ENCODE data around the gene NFAM1. TPM values are rescaled to one million over a fixed set of nuclear protein-coding genes. Genes with fewer than 3 reads are reported as not detected.
A peak's percentile ranks its signal among the peaks of the same experiment; 100 is the strongest.

NFAM1 gene
- total and polyA plus RNA-seq, 2 of the 13 experiments (the other 11 are each of a cell fraction or from before 2014, with no cell fraction given), result 0.03 TPM; not detected in 1

DNA sequence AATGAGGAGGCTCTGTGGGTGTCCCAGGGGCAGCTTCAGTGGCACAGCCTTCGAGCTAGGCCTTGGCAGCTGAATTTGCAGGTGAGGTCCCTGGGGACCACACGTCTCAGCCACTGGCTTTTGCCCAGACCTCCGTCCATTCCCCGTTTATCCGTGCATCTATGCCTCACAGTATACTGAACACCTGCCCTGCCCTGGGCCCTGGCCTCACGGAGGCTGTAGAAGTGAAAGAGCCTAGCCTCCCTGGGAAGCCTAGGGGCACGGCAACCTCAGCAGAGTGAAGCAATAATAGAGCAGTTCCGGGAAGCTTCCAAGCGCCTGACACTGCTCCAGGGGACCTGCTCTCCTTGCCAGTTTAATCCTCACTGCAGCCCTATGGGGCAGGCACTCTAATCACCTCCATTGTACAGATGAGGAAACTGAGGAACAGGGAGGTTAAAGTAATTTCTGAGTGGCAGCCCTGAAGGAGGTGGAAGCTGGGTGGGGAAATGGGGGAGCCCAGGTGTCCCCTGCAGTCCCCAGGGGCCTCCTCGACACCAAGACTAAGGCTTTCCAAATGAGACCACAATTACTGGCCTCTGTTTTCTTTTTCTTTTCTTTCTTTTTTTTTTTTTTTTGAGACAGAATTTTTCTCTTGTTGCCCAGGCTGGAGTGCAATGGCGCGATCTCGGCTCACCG, 2.7 kb upstream of the NFAM1 start:
- FAIRE-seq (no peak), DNase-seq (ENCODE audit: low spot score) (no peak), ATAC-seq (no peak)
- H3K4me2 ChIP-seq (ENCODE audit: low read depth, low read length), result peak overlapping the region; percentile 23; the same call in 1 of the 2 replicates
- H3K9ac ChIP-seq (ENCODE audit: insufficient read depth, low read depth, low read length), result no peak overlapping the region
- H2AFZ ChIP-seq (ENCODE audit: low read length), result no peak overlapping the region
- H3K36me3 ChIP-seq (replicated peaks in 1 of 2; ENCODE audit: control insufficient read depth in 1 of 2, insufficient read depth in 2 of 2, low read length in 2 of 2), result no peaks in the 10 kb centered on the region
- no peak overlapping the region for H3K4me3 ChIP-seq (replicated peaks in 1 of 3; ENCODE audit: insufficient read depth in 1 of 3, low read depth in 2 of 3, low read length in 3 of 3)
- H3K27ac ChIP-seq (ENCODE audit: extremely low read length, insufficient read depth, low read length), result no peak overlapping the region
- peaks cover 8 to 71% of the 10 kb centered on the region in 2 experiments for H3K27me3 ChIP-seq (ENCODE audit: control insufficient read depth in 1 of 2, insufficient read depth in 2 of 2, low read length in 2 of 2)
- H3K79me2 ChIP-seq (ENCODE audit: insufficient read depth, low read length), result no peaks in the 10 kb centered on the region
- WGBS (ENCODE audit: low lambda C conversion rate), result 37% methylated on average over 13 of the region's 14 CpGs
- in situ Hi-C loops (cut with HindIII; ENCODE audit: extremely low pct_ligation_motif_present, low pct_unique_long_range_greater_than_20kb) (loop anchor here (25.0 kb wide), 1 partner anchor 473 kb away; the partner anchor contains the start of genes SEPTIN3 and SMIM45), intact Hi-C loops (cut with micrococcal nuclease; ENCODE audit: unreplicated experiment) (loop anchor here (5.0 kb wide), 1 partner anchor 63 kb away; no protein-coding TSS in a partner anchor)
- BruUV-seq (replicated peaks), result no TSS peak
- no peaks in the 10 kb centered on the region for H4K20me1 ChIP-seq (ENCODE audit: insufficient read depth, low read length)
- no peaks in the 10 kb centered on the region for H3K9me3 ChIP-seq (ENCODE audit: low read length)
- ChIA-PET POLR2A (no interaction called here), CTCF (ENCODE audit: low intra/inter-chr PET ratio, low total read pairs) (no interaction called here)
- TF ChIP-seq CEBPB (IDR thresholded peaks at IDR 0.05; ENCODE audit: borderline replicate concordance, low read depth, low read length), result peak; percentile 50; the same call in 1 of the 2 replicates
- 0 out of 2 replicates have a peak, but pooled peaks have one; percentile 18 for TF ChIP-seq ZNF770 (CRISPR knock-in tag; IDR thresholded peaks at IDR 0.05)
- TF ChIP-seq GFI1 (CRISPR knock-in tag; IDR thresholded peaks at IDR 0.05; ENCODE audit: borderline replicate concordance), result no peak
- TF ChIP-seq ZNF557 (CRISPR knock-in tag; IDR thresholded peaks at IDR 0.05), result no peak
- no peak for TF ChIP-seq ATF7-NPFF (CRISPR knock-in tag; IDR thresholded peaks at IDR 0.05; ENCODE audit: low read depth)
- TF ChIP-seq CEBPG (CRISPR knock-in tag; IDR thresholded peaks at IDR 0.05), result 0 out of 2 replicates have a peak, but pooled peaks have one; percentile 33
- TF ChIP-seq ZNF446 (CRISPR knock-in tag; IDR thresholded peaks at IDR 0.05), result no peak
- H3K4me1 ChIP-seq (ENCODE audit: insufficient read depth, low read length), result peaks cover 22% of the 10 kb centered on the region
